Left ventricle myocardium inferior (tissue), 1 donor: ENCODE results near the gene TOLLIP. TPM values are rescaled to one million over a fixed set of nuclear protein-coding genes. Genes with fewer than 3 reads are reported as not detected.

Experiments
- DNase-seq: peaks from one replicate; pipeline ENCODE4 v3.0.0-alpha.2; 2020
- H3K27ac ChIP-seq: fragments of 200-600 bp; replicated peaks from 2 replicates; pipeline ENCODE4 v1.8.0; 2021
- H3K27me3 ChIP-seq: fragments of 200-600 bp; 2 replicates; pipeline ENCODE4 v1.8.0; 2021; ENCODE audit warnings: low read depth
- H3K36me3 ChIP-seq: fragments of 200-600 bp; 2 replicates; pipeline ENCODE4 v1.8.0; 2021
- H3K4me1 ChIP-seq: fragments of 200-600 bp; 2 replicates; pipeline ENCODE4 v1.8.0; 2021
- H3K4me3 ChIP-seq: fragments of 200-600 bp; 2 replicates; pipeline ENCODE4 v1.8.0; 2021; ENCODE audit warnings: mild to moderate bottlenecking, moderate library complexity
- H3K9me3 ChIP-seq: fragments of 200-600 bp; replicated peaks from 2 replicates; pipeline ENCODE4 v1.8.0; 2021
- CTCF ChIP-seq: fragments of 200-600 bp; IDR thresholded peaks from 2 replicates; pipeline ENCODE4 v1.8.0; 2021; ENCODE audit warnings: antibody characterized with exemption, mild to moderate bottlenecking, borderline replicate concordance
- intact Hi-C: fragments of 100-400 bp; cut with micrococcal nuclease; formaldehyde crosslinking; loops from one replicate; pipeline ENCODE4 v1.11.0; 2022
- total RNA-seq: library from RNA; stranded (reverse); fragmentation: NEBNext Ultra II Directional; extraction: Animal tissue kit (Norgen Biotek cat#: 25700); gene quantifications from one replicate; pipeline ENCODE4 v1.2.1, GENCODE V29; 2021
- donor health status: DM: no; HTN: yes; CAD: no; lungs with severe emphysema.

Gene TOLLIP
- total RNA-seq, 1 donor from 2014 or later, result 51.9 TPM

GRCh38 chr11:1242289-1242688 is 67.1 kb downstream of the TOLLIP start:
- Histone ChIP-seq H3K27ac (no peak overlapping the region), H3K4me1 (no peaks in the 10 kb centered on the region), H3K27me3 (no peaks in the 10 kb centered on the region), H3K36me3 (no peaks in the 10 kb centered on the region), H3K4me3 (no peak overlapping the region), H3K9me3 (peaks cover 6% of the 10 kb centered on the region)
- TF ChIP-seq CTCF, result no peak
- DNase-seq, result no peak
- intact Hi-C loops, result no loop called here

GRCh38 chr11:1241706-1242105 is 67.7 kb downstream of the TOLLIP start:
- Histone ChIP-seq H3K27me3 (no peaks in the 10 kb centered on the region), H3K4me1 (no peaks in the 10 kb centered on the region), H3K27ac (no peak overlapping the region), H3K36me3 (no peaks in the 10 kb centered on the region), H3K9me3 (peaks cover 6% of the 10 kb centered on the region), H3K4me3 (no peak overlapping the region)
- DNase-seq, result no peak
- TF ChIP-seq CTCF, result no peak
- intact Hi-C loops, result no loop called here

- no peaks in the 10 kb centered on the region for H3K27me3 ChIP-seq
- intact Hi-C loops, result no loop called here
Observed at GRCh38 chr11:1240771-1241170, 68.7 kb downstream of the TOLLIP start.

GRCh38 chr11:1239596-1240205 is 69.7 kb downstream of the TOLLIP start:
- no peak for TF ChIP-seq CTCF
- intact Hi-C loops, result no loop called here
- DNase-seq, result no peak

More at GRCh38 chr11:1240771-1241170, 68.7 kb downstream of the TOLLIP start:
- Histone ChIP-seq H3K27ac (no peak overlapping the region), H3K9me3 (peaks cover 6% of the 10 kb centered on the region), H3K4me1 (no peaks in the 10 kb centered on the region), H3K36me3 (no peaks in the 10 kb centered on the region), H3K4me3 (no peak overlapping the region)
- DNase-seq, result no peak
- TF ChIP-seq CTCF, result no peak

DNA sequence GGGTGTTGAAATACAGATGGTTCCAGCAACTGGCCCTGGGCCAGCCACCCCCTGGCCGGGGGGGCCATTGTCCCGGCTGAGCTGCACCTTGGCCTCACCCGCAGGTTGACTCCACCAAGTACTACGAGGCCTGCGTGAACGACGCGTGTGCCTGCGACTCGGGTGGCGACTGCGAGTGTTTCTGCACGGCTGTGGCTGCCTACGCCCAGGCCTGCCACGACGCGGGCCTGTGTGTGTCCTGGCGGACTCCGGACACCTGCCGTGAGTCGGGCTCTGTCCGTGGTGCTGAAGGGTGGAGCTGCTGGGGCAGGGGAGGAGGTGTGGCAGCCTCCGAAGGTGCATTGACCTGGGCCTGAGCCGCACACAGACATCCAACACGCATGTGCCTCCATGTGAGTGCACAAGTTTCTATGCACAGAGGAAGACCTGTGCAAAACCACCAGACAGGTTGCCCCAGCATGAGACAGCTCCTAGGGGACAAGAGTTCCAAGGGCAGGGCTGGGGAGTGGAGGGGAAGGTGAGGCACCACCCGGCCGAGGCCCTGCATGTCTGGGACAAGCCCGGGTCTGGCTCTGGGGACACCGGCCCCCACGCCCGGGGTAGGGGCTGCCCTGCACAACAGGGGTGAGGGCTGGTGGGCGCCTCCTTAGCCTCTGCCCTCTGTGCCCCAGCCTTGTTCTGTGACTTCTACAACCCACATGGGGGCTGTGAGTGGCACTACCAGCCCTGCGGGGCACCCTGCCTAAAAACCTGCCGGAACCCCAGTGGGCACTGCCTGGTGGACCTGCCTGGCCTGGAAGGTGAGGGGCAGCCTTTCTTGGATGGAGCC is 70.5 kb downstream of the TOLLIP start:
- H3K4me3 ChIP-seq, result no peak overlapping the region
- H3K9me3 ChIP-seq, result peaks cover 6% of the 10 kb centered on the region
- no peaks in the 10 kb centered on the region for H3K4me1 ChIP-seq
- no peak for TF ChIP-seq CTCF
- H3K27me3 ChIP-seq, result peaks cover 1% of the 10 kb centered on the region
- no peak overlapping the region for H3K27ac ChIP-seq
- intact Hi-C loops, result no loop called here
- no peaks in the 10 kb centered on the region for H3K36me3 ChIP-seq
- DNase-seq, result no peak

More at GRCh38 chr11:1239596-1240205, 69.7 kb downstream of the TOLLIP start:
- Histone ChIP-seq H3K27ac (no peak overlapping the region), H3K4me1 (no peaks in the 10 kb centered on the region), H3K4me3 (no peak overlapping the region), H3K36me3 (no peaks in the 10 kb centered on the region), H3K27me3 (no peaks in the 10 kb centered on the region), H3K9me3 (peaks cover 6% of the 10 kb centered on the region)
